Stomach (tissue), 4 donors: ENCODE measurements around the gene TPST2.

Experiments used
- CTCF ChIP-seq, 7 experiments: fragments of 450-650 bp in 4 of 7; fragments of 200-600 bp in 3 of 7; sonication (generic) in 3 of 7; IDR thresholded peaks; one replicate each; pipeline ENCODE4 v1.5.1; 2016 to 2019; ENCODE audit warnings: antibody characterized with exemption in 7 of 7, control low read depth in 2 of 7, mild to moderate bottlenecking in 1 of 7
- POLR2AphosphoS5 ChIP-seq, 3 donors: sonication (generic); formaldehyde crosslinking; IDR thresholded peaks; one replicate each; pipeline ENCODE4 v1.6.1; 2016; ENCODE audit warnings: antibody characterized with exemption in 3 of 3

- no peak for TF ChIP-seq POLR2AphosphoS5 (IDR thresholded peaks at IDR 0.05)
- TF ChIP-seq CTCF (IDR thresholded peaks at IDR 0.05) = no peak
Measured at GRCh38 chr22:26592421-26592891, 2.5 kb upstream of the TPST2 start.
